Mucosa of descending colon (tissue), 3 donors: ENCODE results near the gene ZBTB3. TPM values are rescaled to one million over a fixed set of nuclear protein-coding genes. Genes with fewer than 3 reads are reported as not detected.
A peak's percentile ranks its signal among the peaks of the same experiment; 100 is the strongest.
"Not testable (repeated sequence)": the region's sequence is repeated elsewhere in the genome, so short reads cannot be mapped to it uniquely, and the experiment has no call there.

Experiments
- ATAC-seq: fragments of 200-7000 bp; cut with Tn5 transposase; one replicate; pipeline ENCODE4 v1.9.1; 2020; ENCODE audit warnings: mild to moderate bottlenecking, moderate library complexity
- DNase-seq, 3 donors: peaks; one replicate each; pipeline ENCODE4 v3.0.0-alpha.2; 2020
- H3K36me3 ChIP-seq: fragments of 200-600 bp; one replicate; pipeline ENCODE4 v1.8.0; 2021; ENCODE audit warnings: low read depth, mild to moderate bottlenecking
- H3K4me1 ChIP-seq: fragments of 200-600 bp; one replicate; pipeline ENCODE4 v1.8.0; 2021; ENCODE audit warnings: low read depth, mild to moderate bottlenecking
- H3K4me3 ChIP-seq: fragments of 200-600 bp; one replicate; pipeline ENCODE4 v1.8.0; 2021; ENCODE audit warnings: mild to moderate bottlenecking
- H3K9me3 ChIP-seq: fragments of 200-600 bp; one replicate; pipeline ENCODE4 v1.8.0; 2021; ENCODE audit warnings: mild to moderate bottlenecking
- intact Hi-C, 2 donors: fragments of 100-400 bp; cut with DNase I in 1 of 2; cut with micrococcal nuclease in 1 of 2; formaldehyde crosslinking; loops; one replicate each; pipeline versions ENCODE4 v1.11.0 to v1.11.1; 2022; cut with DNase I, micrococcal nuclease
- total RNA-seq, 3 donors: library from RNA; stranded (reverse); fragmentation: NEBNext Ultra II Directional in 2 of 3; extraction: Animal tissue kit (Norgen Biotek cat#: 25700) in 2 of 3; gene quantifications; one replicate each; pipeline versions ENCODE4 v1.2.1 to v1.2.4, GENCODE V29; 2021 to 2023
- TF ChIP-seq, protein P1 (sequence below): fragments of 200-600 bp; IDR thresholded peaks from one replicate; pipeline ENCODE4 v1.8.0; 2022; ENCODE audit warnings: antibody characterized with exemption, mild to moderate bottlenecking
- donor health status: DM: no; HTN: no; CAD: no; lungs with moderate emphysema.
- donor health status: DM: no; HTN: no; CAD: no.
- donor health status: DM: no; HTN: yes; CAD: no.

The ZBTB3 gene
- total RNA-seq, 3 donors from 2014 or later, result 10.9 to 15.6 (median 13.0) TPM

DNA sequence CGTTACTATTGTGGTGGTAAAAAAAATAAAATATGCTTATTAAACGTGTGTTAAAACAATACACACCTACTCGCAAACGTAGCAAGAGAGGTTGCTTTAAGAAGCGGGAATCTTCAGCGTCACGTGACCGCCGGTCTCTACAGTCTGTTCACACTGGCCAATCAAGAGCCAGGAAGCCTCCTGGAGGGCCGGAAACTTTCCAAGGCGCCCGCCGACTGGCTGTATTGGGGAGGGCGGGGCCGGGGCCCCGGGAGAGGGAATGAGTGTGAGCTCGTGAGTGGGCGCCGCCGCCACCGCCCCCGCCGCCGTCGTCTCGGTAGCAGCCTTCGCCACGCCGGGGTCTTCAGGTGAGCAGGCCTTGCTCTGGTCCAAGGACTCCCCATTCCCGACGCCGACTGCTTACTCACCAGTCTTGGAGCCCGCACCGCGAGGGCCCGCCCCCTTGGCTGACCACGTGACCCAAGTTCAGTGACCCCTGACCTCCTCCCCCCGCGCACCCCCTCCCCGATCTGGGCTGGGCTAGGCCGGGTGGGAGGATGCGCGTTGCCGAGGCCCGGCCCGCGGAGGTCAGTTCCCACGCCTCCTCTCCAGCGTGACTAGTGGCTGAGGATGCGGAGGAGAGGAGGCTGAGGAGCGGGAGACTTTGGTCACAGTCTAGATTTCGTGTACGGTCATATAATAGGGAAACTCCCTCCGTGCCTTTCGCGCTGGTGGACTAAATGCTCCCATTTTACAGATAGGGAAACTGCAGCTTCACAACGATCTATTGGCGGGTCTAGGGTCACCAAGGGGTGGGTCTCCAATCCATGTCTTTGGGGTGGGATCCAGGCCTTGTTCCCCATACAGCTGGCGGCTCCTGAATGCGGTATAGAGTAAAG is 17.4 kb upstream of the ZBTB3 start, which contains the start of gene TAF6L:
TAF6L (plus strand) TSS at position 253 of the 878 bp plus-strand sequence. CDS start 4,388 bp downstream, outside the sequence.
- intact Hi-C loops, result no loop called here
- ATAC-seq, result peak; percentile 96
- no peaks in the 10 kb centered on the region for H3K36me3 ChIP-seq
- peaks cover 7% of the 10 kb centered on the region for H3K4me1 ChIP-seq
- TF ChIP-seq, protein P1, sequence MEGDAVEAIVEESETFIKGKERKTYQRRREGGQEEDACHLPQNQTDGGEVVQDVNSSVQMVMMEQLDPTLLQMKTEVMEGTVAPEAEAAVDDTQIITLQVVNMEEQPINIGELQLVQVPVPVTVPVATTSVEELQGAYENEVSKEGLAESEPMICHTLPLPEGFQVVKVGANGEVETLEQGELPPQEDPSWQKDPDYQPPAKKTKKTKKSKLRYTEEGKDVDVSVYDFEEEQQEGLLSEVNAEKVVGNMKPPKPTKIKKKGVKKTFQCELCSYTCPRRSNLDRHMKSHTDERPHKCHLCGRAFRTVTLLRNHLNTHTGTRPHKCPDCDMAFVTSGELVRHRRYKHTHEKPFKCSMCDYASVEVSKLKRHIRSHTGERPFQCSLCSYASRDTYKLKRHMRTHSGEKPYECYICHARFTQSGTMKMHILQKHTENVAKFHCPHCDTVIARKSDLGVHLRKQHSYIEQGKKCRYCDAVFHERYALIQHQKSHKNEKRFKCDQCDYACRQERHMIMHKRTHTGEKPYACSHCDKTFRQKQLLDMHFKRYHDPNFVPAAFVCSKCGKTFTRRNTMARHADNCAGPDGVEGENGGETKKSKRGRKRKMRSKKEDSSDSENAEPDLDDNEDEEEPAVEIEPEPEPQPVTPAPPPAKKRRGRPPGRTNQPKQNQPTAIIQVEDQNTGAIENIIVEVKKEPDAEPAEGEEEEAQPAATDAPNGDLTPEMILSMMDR, result no peak
- H3K4me3 ChIP-seq, result peak within 1 kb of the TSS; percentile 36
- peak; percentile 97 to 99 (median 98) for DNase-seq
- H3K9me3 ChIP-seq, result no peaks in the 10 kb centered on the region

DNA sequence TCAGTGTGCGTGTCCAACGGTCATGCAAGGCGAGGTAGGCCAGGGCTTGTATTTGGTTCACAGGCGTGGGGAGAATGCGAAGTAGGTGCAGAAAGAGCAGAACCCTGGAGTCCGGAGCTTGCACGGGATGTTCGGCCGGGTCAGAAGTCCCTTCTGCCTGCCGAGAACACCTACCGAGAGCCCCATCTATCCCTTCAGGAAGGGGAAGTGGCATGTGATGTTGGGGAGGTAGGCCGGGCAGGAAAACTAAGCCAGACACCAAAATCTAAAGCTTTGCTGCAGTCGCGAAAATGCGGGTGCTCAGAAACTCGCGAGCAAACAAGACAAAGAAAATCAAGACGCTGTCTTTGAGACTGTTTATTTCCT is 16.8 kb upstream of the ZBTB3 start:
- H3K9me3 ChIP-seq, result no peaks in the 10 kb centered on the region
- intact Hi-C loops, result no loop called here
- H3K4me1 ChIP-seq, result peaks cover 7% of the 10 kb centered on the region
- H3K36me3 ChIP-seq, result no peaks in the 10 kb centered on the region
- TF ChIP-seq, protein P1, result no peak
- H3K4me3 ChIP-seq, result peak overlapping the region; percentile 36
- DNase-seq (peak; percentile 38 to 52 (median 51)), ATAC-seq (peak; percentile 11)

DNA sequence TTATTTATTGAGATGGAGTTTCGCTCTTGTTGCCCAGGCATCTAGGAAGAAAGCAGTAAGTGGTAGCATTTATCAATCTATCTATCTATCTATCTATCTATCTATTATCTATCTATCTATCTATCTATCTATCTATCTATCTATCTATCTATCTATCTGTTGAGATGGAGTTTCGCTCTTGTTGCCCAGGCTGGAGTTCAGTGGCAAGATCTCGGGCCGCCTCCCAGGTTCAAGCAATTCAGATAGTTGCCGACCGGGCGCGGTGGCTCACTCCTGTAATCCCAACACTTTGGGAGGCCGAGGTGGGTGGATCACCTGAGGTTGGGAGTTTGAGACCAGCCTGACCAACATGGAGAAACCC is 6.9 kb upstream of the ZBTB3 start:
- H3K9me3 ChIP-seq, intact Hi-C loops, ATAC-seq, H3K36me3 ChIP-seq: not testable (repeated sequence)
- DNase-seq, result peak; percentile 21 to 58 (median 49)
- peaks cover 11% of the 10 kb centered on the region for H3K4me1 ChIP-seq
- H3K4me3 ChIP-seq, result peak overlapping the region; percentile 27

DNA sequence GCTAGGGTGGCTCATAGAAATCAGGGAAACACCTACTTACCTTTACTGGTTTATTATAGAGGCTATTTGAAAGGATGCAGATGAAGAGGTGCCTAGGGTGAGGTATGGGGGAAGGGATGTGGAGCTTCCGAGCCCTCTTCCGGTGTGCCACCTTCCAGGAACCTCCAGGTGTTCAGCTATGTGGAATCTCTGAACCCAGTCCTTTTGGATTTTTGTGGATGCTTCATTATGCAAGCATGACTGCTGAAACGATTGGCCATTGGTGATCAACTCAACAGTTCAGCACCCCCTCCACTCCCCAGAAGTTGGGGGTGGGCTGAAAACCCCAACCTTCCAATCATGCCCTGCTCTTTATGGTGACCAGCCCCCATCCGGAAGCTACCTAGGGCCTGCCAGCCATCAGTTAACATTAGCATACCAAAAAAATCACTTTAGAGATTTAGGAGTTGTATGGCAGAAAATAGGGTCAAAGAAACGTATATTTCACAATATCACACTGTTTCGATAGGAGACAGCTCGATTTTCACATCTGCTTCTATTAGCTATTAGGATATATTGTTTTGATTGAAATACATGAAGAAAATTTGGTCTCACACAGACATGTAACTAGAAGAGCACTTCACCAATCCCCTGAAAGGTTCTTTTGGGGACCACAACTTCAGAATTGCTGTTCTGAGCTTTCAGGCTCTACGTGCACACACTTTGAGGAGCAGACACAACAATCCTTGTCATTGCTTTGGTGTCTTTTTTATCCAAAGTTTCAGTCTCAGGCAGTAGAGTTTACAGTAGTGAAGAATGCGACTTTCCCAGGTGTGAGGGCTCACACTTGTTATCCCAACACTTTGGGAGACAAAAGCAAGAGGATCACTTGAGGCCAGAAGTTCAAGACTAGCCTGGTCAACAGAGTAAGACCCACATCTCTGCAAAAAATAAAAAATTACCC is 4.2 kb upstream of the ZBTB3 start:
- ATAC-seq, result no peak
- TF ChIP-seq, protein P1, result no peak
- intact Hi-C loops, result no loop called here

DNA sequence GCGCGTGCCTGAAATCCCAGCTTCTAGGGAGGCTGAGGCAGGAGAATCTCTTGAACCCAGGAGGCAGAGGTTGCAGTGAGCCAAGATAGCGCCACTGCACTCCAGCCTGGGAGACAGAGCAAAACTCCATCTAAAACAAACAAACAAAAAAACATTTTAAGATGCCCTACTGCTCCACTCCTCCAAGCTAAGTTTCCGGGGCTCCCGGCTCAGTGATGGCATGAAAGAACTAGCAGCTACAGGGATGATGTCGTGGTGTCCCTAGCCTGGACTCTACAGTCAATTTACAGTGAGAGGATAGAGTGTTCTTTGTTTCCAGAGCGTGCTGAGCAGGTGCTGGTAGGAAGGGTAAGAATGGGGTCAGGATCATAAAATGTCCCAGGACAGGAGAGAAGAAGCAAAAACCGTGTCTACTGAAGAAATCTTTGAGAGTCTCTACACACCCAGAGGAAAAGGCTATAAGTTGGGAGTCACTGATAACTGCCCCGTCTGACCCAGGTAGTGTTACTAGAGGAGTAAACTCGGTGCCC is 1.2 kb upstream of the ZBTB3 start:
- Histone ChIP-seq H3K4me1 (peaks cover 13% of the 10 kb centered on the region), H3K4me3 (no peak overlapping the region), H3K36me3 (no peaks in the 10 kb centered on the region), H3K9me3 (no peaks in the 10 kb centered on the region)
- DNase-seq (no peak), ATAC-seq (no peak)
- TF ChIP-seq, protein P1, result no peak
- intact Hi-C loops, result no loop called here

More for the DNA sequence above, 4.2 kb upstream of the ZBTB3 start:
- peaks cover 18% of the 10 kb centered on the region for H3K4me1 ChIP-seq
- no peaks in the 10 kb centered on the region for H3K9me3 ChIP-seq
- no peak overlapping the region for H3K4me3 ChIP-seq
- no peaks in the 10 kb centered on the region for H3K36me3 ChIP-seq
- no peak for DNase-seq
